Sigmoid colon (tissue), 7 donors: ENCODE data around the gene UVRAG. TPM values are rescaled to one million over a fixed set of nuclear protein-coding genes. Genes with fewer than 3 reads are reported as not detected.

Experiments used
- DNase-seq: peaks from one replicate; pipeline ENCODE4 v3.0.0-alpha.2; 2019
- H3K27ac ChIP-seq, 4 donors: fragments of 200-600 bp; sonication (generic); one replicate each; pipeline ENCODE4 v1.5.1; 2016 to 2019; ENCODE audit warnings: mild to moderate bottlenecking in 1 of 4
- H3K27me3 ChIP-seq, 3 donors: fragments of 200-600 bp; sonication (generic); one replicate each; pipeline ENCODE4 v1.5.1; 2019; ENCODE audit warnings: mild to moderate bottlenecking in 1 of 3
- H3K36me3 ChIP-seq, 4 donors: fragments of 200-600 bp; sonication (generic); one replicate each; pipeline ENCODE4 v1.5.1; 2016 to 2019
- H3K4me1 ChIP-seq, 4 donors: fragments of 200-600 bp; sonication (generic); one replicate each; pipeline ENCODE4 v1.5.1; 2017 to 2019
- H3K4me3 ChIP-seq, 4 donors: fragments of 200-600 bp; sonication (generic); one replicate each; pipeline ENCODE4 v1.5.1; 2017 to 2019; ENCODE audit warnings: mild to moderate bottlenecking in 2 of 4, moderate library complexity in 1 of 4
- H3K9me3 ChIP-seq, 4 donors: fragments of 200-600 bp in 3 of 4; sonication (generic) in 3 of 4; one replicate each; pipeline versions ENCODE4 v1.5.1 to v1.6.1; 2013 to 2019
- EP300 ChIP-seq, 4 donors: sonication (generic); formaldehyde crosslinking; IDR thresholded peaks; one replicate each; pipeline ENCODE4 v1.6.1; 2017; ENCODE audit warnings: antibody characterized with exemption in 4 of 4
- POLR2A ChIP-seq, 2 donors: fragments of 450-650 bp; IDR thresholded peaks; one replicate each; pipeline ENCODE4 v1.6.1; 2016; ENCODE audit warnings: antibody characterized with exemption in 2 of 2, mild to moderate bottlenecking in 2 of 2, moderate library complexity in 2 of 2
- POLR2AphosphoS5 ChIP-seq, 4 donors: sonication (generic); formaldehyde crosslinking; IDR thresholded peaks; one replicate each; pipeline ENCODE4 v1.6.1; 2017; ENCODE audit warnings: antibody characterized with exemption in 4 of 4
- WGBS, 2 donors: extraction: QIAGEN DNeasy Blood & Tissue Kit; methylation state at CpG; one replicate each; pipeline ENCODE4 v1.1.7; 2013; 5-methylcytosine and 5-hydroxymethylcytosine counted together
- intact Hi-C: fragments of 100-400 bp; cut with DNase I; formaldehyde crosslinking; loops from one replicate; pipeline ENCODE4 v1.15.1; 2023
- polyA plus RNA-seq, 3 donors: library from polyadenylated mRNA; stranded (reverse); fragments of 200-250 nt; gene quantifications; one replicate each; pipeline ENCODE4 v1.2.3, GENCODE V29; 2013
- total RNA-seq, 4 donors: library from RNA; depleted of rRNA; stranded (reverse); fragments of >200 nt; gene quantifications; one replicate each; pipeline ENCODE4 v1.1.0, GENCODE V29; 2016
- TF ChIP-seq, protein P1 (sequence below), 4 experiments: fragments of 450-650 bp in 3 of 4; fragments of 200-600 bp in 1 of 4; IDR thresholded peaks; one replicate each; pipeline ENCODE4 v1.5.1; 2016 to 2019; ENCODE audit warnings: antibody characterized with exemption in 4 of 4, mild to moderate bottlenecking in 3 of 4, moderate library complexity in 2 of 4
- donor health status: healthy with polysubstance abuse.
- donor health status: Bipolar disorder and iron deficiency.
- donor health status: healthy.

UVRAG gene
- total and polyA plus RNA-seq, 7 donors: 4.9 to 43.2 (median 29.3) TPM

DNA sequence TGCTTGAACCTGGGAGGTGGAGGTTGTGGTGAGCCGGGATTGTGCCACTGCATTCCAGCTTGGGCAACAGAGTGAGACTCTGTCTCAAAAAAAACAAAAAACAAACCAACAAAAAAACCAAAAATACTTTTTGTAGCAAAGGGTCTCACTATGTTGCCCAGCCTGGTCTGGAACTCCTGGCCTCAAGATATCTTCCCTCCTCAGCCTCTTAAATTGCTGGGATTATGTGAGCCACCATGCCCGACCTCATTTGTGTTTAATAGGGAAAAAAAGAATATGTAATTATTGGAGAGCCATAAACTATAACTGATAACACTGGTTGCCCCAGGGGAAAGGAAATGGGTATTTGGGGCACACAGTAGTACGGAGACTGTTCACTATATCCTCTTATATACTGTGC is 19.7 kb downstream of the UVRAG start:
- H3K36me3 ChIP-seq: no peaks in the 10 kb centered on the region
- H3K27ac ChIP-seq: no peak overlapping the region
- H3K9me3 ChIP-seq: no peaks in the 10 kb centered on the region
- intact Hi-C loops: no loop called here
- WGBS, 2 donors: 80 to 86% methylated on average over 3 of the region's 3 CpGs
- H3K27me3 ChIP-seq: no peaks in the 10 kb centered on the region
- H3K4me1 ChIP-seq: peaks cover 0 to 41% (median 5%) of the 10 kb centered on the region in 4 donors
- no peak overlapping the region for H3K4me3 ChIP-seq
- DNase-seq: no peak
- TF ChIP-seq, protein P1, sequence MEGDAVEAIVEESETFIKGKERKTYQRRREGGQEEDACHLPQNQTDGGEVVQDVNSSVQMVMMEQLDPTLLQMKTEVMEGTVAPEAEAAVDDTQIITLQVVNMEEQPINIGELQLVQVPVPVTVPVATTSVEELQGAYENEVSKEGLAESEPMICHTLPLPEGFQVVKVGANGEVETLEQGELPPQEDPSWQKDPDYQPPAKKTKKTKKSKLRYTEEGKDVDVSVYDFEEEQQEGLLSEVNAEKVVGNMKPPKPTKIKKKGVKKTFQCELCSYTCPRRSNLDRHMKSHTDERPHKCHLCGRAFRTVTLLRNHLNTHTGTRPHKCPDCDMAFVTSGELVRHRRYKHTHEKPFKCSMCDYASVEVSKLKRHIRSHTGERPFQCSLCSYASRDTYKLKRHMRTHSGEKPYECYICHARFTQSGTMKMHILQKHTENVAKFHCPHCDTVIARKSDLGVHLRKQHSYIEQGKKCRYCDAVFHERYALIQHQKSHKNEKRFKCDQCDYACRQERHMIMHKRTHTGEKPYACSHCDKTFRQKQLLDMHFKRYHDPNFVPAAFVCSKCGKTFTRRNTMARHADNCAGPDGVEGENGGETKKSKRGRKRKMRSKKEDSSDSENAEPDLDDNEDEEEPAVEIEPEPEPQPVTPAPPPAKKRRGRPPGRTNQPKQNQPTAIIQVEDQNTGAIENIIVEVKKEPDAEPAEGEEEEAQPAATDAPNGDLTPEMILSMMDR (IDR thresholded peaks at IDR 0.05): no peak
- TF ChIP-seq EP300 (IDR thresholded peaks at IDR 0.05) (no peak), POLR2AphosphoS5 (IDR thresholded peaks at IDR 0.05) (no peak), POLR2A (IDR thresholded peaks at IDR 0.05) (no peak)

GRCh38 chr11:75836417-75836816 is 21.4 kb downstream of the UVRAG start:
- Histone ChIP-seq H3K27me3 (no peaks in the 10 kb centered on the region), H3K9me3 (no peaks in the 10 kb centered on the region), H3K4me1 (peaks cover 0 to 41% (median 14%) of the 10 kb centered on the region in 4 donors), H3K36me3 (no peaks in the 10 kb centered on the region), H3K4me3 (no peak overlapping the region), H3K27ac (no peak overlapping the region)
- WGBS, 2 donors: 72 to 92% methylated on average over 3 of the region's 3 CpGs
- no peak for TF ChIP-seq POLR2A (IDR thresholded peaks at IDR 0.05)
- TF ChIP-seq, protein P1 (IDR thresholded peaks at IDR 0.05): no peak
- no peak for TF ChIP-seq EP300 (IDR thresholded peaks at IDR 0.05)
- no peak for TF ChIP-seq POLR2AphosphoS5 (IDR thresholded peaks at IDR 0.05)
- intact Hi-C loops: no loop called here
- DNase-seq: no peak

DNA sequence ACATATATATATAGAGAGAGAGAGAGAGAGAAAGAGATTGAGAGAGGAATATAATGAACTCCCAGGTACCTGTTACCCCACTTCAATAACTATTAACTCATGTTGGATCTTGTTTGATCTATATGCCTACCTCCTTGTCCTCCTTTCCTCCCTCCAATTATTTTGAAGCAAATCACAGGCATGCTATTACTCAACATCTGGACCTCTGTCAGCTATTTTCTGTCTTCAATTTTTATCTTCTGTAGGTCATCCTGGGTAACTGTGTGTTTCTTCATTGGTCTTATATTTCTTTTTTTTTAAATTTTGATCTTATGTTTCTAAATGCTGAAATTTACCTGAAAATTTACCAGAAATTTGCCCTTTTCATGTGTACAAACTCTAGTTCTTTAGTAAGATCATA is 24.8 kb downstream of the UVRAG start:
- H3K4me3 ChIP-seq: no peak overlapping the region
- H3K4me1 ChIP-seq: peaks cover 0 to 44% (median 14%) of the 10 kb centered on the region in 4 donors
- no peaks in the 10 kb centered on the region for H3K9me3 ChIP-seq
- intact Hi-C loops: no loop called here
- H3K27me3 ChIP-seq: no peaks in the 10 kb centered on the region
- H3K27ac ChIP-seq: no peak overlapping the region
- TF ChIP-seq POLR2AphosphoS5 (IDR thresholded peaks at IDR 0.05): no peak
- TF ChIP-seq, protein P1 (IDR thresholded peaks at IDR 0.05): no peak
- TF ChIP-seq POLR2A (IDR thresholded peaks at IDR 0.05): no peak
- TF ChIP-seq EP300 (IDR thresholded peaks at IDR 0.05): no peak
- H3K36me3 ChIP-seq: no peaks in the 10 kb centered on the region
- DNase-seq: no peak

DNA sequence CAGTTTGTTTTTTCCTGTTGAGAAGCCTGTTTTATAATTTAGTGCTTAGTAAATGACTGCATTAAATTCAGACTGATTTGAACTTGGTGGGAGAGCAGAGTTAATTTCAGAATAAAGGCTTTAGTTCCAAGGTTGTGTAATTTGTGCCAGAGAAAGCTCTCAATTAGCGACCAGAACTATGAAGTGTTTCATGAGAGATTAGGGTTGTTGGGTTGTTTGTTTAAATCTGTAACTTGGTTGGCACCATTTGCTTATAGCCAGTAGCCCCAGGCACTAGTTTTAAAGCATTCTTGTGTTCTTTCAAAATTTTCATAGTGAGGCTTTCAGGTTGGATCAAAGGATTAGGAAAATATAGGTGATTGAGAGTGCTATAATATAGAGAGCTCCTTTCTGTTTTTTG is 25.5 kb downstream of the UVRAG start:
- H3K9me3 ChIP-seq: no peaks in the 10 kb centered on the region
- 80 to 91% methylated on average over 1 of the region's 1 CpG for WGBS, 2 donors

More for the DNA sequence above, 25.5 kb downstream of the UVRAG start:
- Histone ChIP-seq H3K4me3 (no peak overlapping the region), H3K27me3 (no peaks in the 10 kb centered on the region), H3K4me1 (peaks cover 0 to 44% (median 14%) of the 10 kb centered on the region in 4 donors), H3K27ac (no peak overlapping the region), H3K36me3 (no peaks in the 10 kb centered on the region)
- DNase-seq: no peak
- TF ChIP-seq POLR2A (IDR thresholded peaks at IDR 0.05) (no peak), EP300 (IDR thresholded peaks at IDR 0.05) (no peak), POLR2AphosphoS5 (IDR thresholded peaks at IDR 0.05) (no peak)
- TF ChIP-seq, protein P1 (IDR thresholded peaks at IDR 0.05): no peak
- intact Hi-C loops: no loop called here
